Measurements from ENCODE around the gene EFTUD2.

Gene EFTUD2

GRCh38 chr17:44850612-44851011, 48.6 kb downstream of the EFTUD2 start:
- no peaks in the 10 kb centered on the region for H3K4me1 ChIP-seq
- no peak overlapping the region for H3K27ac ChIP-seq
- H3K79me2 ChIP-seq, result no peaks in the 10 kb centered on the region
- TF ChIP-seq CTCF (IDR thresholded peaks at IDR 0.05), result no peak
- H3K9me3 ChIP-seq (ENCODE audit: control insufficient read depth, low read length), result no peaks in the 10 kb centered on the region
- no peak overlapping the region for H2AFZ ChIP-seq
- H3K36me3 ChIP-seq (ENCODE audit: control insufficient read depth, insufficient read depth, low read length), result no peaks in the 10 kb centered on the region
- H3K27me3 ChIP-seq (ENCODE audit: control insufficient read depth, insufficient read depth, low read length), result no peaks in the 10 kb centered on the region
- H3K9ac ChIP-seq, result no peak overlapping the region
- no peak overlapping the region for H3K4me2 ChIP-seq (ENCODE audit: low read length)
- no peak overlapping the region for H3K4me3 ChIP-seq (ENCODE audit: low read depth, low read length)

- Histone ChIP-seq H3K9me3 (ENCODE audit: control insufficient read depth, low read length) (no peaks in the 10 kb centered on the region), H3K4me3 (ENCODE audit: low read depth, low read length) (no peak overlapping the region), H3K79me2 (no peaks in the 10 kb centered on the region), H3K27me3 (ENCODE audit: control insufficient read depth, insufficient read depth, low read length) (no peaks in the 10 kb centered on the region), H3K36me3 (ENCODE audit: control insufficient read depth, insufficient read depth, low read length) (no peaks in the 10 kb centered on the region), H2AFZ (no peak overlapping the region), H3K9ac (no peak overlapping the region), H3K4me2 (ENCODE audit: low read length) (no peak overlapping the region), H3K4me1 (no peaks in the 10 kb centered on the region), H3K27ac (no peak overlapping the region)
- no peak for TF ChIP-seq CTCF (IDR thresholded peaks at IDR 0.05)
Observed at GRCh38 chr17:44850025-44850424, 49.2 kb downstream of the EFTUD2 start.

GRCh38 chr17:44848961-44849489, 50.2 kb downstream of the EFTUD2 start:
- Histone ChIP-seq H3K4me3 (ENCODE audit: low read depth, low read length) (no peak overlapping the region), H3K27ac (no peak overlapping the region), H3K9ac (no peak overlapping the region), H2AFZ (no peak overlapping the region), H3K27me3 (ENCODE audit: control insufficient read depth, insufficient read depth, low read length) (no peaks in the 10 kb centered on the region), H3K79me2 (no peaks in the 10 kb centered on the region), H3K9me3 (ENCODE audit: control insufficient read depth, low read length) (no peaks in the 10 kb centered on the region), H3K4me2 (ENCODE audit: low read length) (no peak overlapping the region), H3K4me1 (no peaks in the 10 kb centered on the region), H3K36me3 (ENCODE audit: control insufficient read depth, insufficient read depth, low read length) (no peaks in the 10 kb centered on the region)
- no peak for TF ChIP-seq CTCF (IDR thresholded peaks at IDR 0.05)

GRCh38 chr17:44848257-44848795, 50.9 kb downstream of the EFTUD2 start:
- no peaks in the 10 kb centered on the region for H3K36me3 ChIP-seq (ENCODE audit: control insufficient read depth, insufficient read depth, low read length)
- no peak overlapping the region for H3K4me2 ChIP-seq (ENCODE audit: low read length)
- no peaks in the 10 kb centered on the region for H3K4me1 ChIP-seq
- TF ChIP-seq CTCF (IDR thresholded peaks at IDR 0.05), result no peak
- no peaks in the 10 kb centered on the region for H3K27me3 ChIP-seq (ENCODE audit: control insufficient read depth, insufficient read depth, low read length)
- H3K9ac ChIP-seq, result no peak overlapping the region
- no peak overlapping the region for H3K27ac ChIP-seq
- H3K79me2 ChIP-seq, result no peaks in the 10 kb centered on the region
- H2AFZ ChIP-seq, result no peak overlapping the region
- no peaks in the 10 kb centered on the region for H3K9me3 ChIP-seq (ENCODE audit: control insufficient read depth, low read length)
- no peak overlapping the region for H3K4me3 ChIP-seq (ENCODE audit: low read depth, low read length)

- Histone ChIP-seq H3K9me3 (ENCODE audit: control insufficient read depth, low read length) (no peaks in the 10 kb centered on the region), H3K27ac (no peak within 1 kb of the TSS), H2AFZ (no peak within 1 kb of the TSS), H3K79me2 (no peaks in the 10 kb centered on the region), H3K9ac (no peak within 1 kb of the TSS), H3K4me1 (no peaks in the 10 kb centered on the region), H3K36me3 (ENCODE audit: control insufficient read depth, insufficient read depth, low read length) (no peaks in the 10 kb centered on the region), H3K4me2 (ENCODE audit: low read length) (no peak within 1 kb of the TSS), H3K4me3 (ENCODE audit: low read depth, low read length) (no peak within 1 kb of the TSS), H3K27me3 (ENCODE audit: control insufficient read depth, insufficient read depth, low read length) (no peaks in the 10 kb centered on the region)
- TF ChIP-seq CTCF (IDR thresholded peaks at IDR 0.05), result no peak
Observed at GRCh38 chr17:44847586-44847985, 51.7 kb downstream of the EFTUD2 start, which contains the start of gene HIGD1B. Gene HIGD1B, plus strand, starts transcription at chr17:44847883. Its CDS starts 270 bp downstream, at chr17:44848153.

Data from parathyroid adenoma (tissue), 2 donors.